GM12864 (cell line): ENCODE measurements around the gene FARSA.
"Not testable (repeated sequence)": the region's sequence is repeated elsewhere in the genome, so short reads cannot be mapped to it uniquely, and the experiment has no call there.

Experiments used
- DNase-seq: peaks from one replicate; pipeline ENCODE4 v3.0.0-alpha.2; 2011; ENCODE audit warnings: low read depth
- H3K4me3 ChIP-seq: 2 replicates; pipeline ENCODE4 v1.5.1; 2011; ENCODE audit warnings: mild to moderate bottlenecking, low read depth, low read length, control low read depth
- TF ChIP-seq, protein P1 (sequence below): IDR thresholded peaks from 2 replicates; pipeline ENCODE4 v1.5.1; 2011; ENCODE audit warnings: low read depth, mild to moderate bottlenecking, moderate library complexity, low read length, control low read depth, inconsistent platforms; ENCODE audit errors: missing control alignments

FARSA gene

DNA sequence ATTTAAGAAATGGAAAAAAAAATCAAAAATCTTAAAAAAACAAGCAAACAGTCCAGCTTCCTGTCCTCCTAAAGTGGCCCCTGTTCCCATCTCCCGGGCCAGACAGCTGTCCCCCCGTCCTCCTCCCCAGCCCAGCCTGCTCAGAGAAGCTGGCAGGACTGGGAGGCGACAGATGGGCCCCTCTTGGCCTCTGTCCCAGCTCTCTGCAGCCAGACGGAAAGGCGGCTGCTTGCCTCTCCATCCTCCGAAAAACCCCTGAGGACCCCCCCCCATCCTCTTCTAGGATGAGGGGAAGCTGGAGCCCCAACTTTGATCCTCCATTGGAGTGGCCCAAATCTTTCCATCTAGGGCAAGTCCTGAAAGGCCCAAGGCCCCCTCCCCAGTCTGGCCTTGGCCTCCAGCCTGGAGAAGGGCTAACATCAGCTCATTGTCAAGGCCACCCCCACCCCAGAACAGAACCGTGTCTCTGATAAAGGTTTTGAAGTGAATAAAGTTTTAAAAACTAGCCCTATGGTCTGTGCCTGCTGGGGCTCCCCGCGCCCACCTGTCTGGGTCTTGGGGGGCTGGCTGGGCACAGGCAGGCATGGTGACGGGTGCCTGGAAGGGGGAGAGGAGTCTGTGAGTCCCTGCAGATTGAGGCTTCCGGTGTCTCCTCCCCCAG, 19.8 kb upstream of the FARSA start:
- H3K4me3 ChIP-seq = no peak overlapping the region
- DNase-seq = no peak
- TF ChIP-seq, protein P1, sequence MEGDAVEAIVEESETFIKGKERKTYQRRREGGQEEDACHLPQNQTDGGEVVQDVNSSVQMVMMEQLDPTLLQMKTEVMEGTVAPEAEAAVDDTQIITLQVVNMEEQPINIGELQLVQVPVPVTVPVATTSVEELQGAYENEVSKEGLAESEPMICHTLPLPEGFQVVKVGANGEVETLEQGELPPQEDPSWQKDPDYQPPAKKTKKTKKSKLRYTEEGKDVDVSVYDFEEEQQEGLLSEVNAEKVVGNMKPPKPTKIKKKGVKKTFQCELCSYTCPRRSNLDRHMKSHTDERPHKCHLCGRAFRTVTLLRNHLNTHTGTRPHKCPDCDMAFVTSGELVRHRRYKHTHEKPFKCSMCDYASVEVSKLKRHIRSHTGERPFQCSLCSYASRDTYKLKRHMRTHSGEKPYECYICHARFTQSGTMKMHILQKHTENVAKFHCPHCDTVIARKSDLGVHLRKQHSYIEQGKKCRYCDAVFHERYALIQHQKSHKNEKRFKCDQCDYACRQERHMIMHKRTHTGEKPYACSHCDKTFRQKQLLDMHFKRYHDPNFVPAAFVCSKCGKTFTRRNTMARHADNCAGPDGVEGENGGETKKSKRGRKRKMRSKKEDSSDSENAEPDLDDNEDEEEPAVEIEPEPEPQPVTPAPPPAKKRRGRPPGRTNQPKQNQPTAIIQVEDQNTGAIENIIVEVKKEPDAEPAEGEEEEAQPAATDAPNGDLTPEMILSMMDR = no peak

- DNase-seq = no peak
- H3K4me3 ChIP-seq = no peak overlapping the region
- TF ChIP-seq, protein P1 = no peak
Measured at GRCh38 chr19:12952488-12953137, 19.1 kb upstream of the FARSA start.

- not testable (repeated sequence) for DNase-seq, H3K4me3 ChIP-seq
Measured at GRCh38 chr19:12952050-12952449, 18.5 kb upstream of the FARSA start.

GRCh38 chr19:12949363-12950283, 16.1 kb upstream of the FARSA start:
- no peak for DNase-seq
- TF ChIP-seq, protein P1 = no peak
- H3K4me3 ChIP-seq = no peak overlapping the region

DNA sequence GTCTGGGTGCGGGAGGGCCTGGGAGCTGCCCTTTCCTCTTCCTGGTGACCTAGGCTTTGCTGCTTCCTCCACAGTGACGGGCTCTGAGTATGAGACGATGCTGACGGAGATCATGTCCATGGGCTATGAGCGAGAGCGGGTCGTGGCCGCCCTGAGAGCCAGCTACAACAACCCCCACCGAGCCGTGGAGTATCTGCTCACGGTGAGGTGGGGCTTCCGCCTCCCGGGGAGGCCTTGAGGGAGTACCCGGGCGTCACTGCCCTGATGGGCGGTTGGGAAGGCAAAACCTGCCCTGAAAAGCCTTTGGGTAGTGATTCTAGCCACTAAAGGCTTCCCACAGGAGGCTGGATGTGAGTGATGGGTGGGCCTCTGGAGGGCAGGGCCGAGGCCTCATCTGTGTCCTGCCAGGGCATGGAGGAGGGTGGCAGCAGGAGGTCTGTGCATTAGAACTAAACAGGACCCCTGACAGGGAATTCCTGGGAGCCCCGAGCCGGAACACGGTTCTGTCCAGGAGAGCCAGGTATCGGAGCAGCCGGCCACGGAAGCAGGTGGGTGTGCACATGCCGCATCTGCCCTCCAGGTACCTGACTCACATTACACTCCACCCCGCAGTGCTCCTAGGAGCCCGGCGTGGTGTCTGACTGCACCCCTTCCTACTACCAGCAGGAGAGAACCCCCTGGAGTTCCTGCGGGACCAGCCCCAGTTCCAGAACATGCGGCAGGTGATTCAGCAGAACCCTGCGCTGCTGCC, 15.3 kb upstream of the FARSA start:
- H3K4me3 ChIP-seq = no peak overlapping the region
- TF ChIP-seq, protein P1 = no peak
- DNase-seq = no peak

DNA sequence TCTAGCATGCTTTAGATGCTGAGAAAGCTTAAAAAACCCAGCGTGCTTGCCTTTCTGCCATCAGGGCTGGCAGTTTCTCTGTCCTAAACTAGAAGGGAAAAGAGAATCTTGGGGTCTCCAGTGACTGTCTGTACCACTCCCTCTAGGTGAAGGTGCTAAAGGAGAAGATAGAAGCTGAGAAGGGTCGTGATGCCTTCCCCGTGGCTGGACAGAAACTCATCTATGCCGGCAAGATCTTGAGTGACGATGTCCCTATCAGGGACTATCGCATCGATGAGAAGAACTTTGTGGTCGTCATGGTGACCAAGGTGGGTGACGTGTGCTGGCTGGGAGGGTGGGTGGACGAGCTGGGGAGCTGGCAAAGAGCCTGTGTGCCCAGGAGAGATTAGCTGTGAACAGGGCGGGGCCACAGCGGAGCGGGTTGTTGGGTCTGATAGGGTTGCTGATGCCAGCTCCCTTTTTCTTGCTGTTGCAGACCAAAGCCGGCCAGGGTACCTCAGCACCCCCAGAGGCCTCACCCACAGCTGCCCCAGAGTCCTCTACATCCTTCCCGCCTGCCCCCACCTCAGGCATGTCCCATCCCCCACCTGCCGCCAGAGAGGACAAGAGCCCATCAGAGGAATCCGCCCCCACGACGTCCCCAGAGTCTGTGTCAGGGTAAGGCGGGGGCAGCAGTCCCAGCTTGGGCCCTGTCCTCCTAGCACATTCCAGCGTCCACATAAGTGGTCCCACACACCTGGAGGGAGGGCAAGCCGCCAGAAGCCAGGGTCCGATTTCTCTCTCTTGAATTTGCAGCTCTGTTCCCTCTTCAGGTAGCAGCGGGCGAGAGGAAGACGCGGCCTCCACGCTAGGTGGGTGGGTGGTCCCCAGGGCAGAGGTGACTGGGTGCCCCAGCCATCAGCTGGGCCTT, 14.4 kb upstream of the FARSA start:
- DNase-seq = no peak
- TF ChIP-seq, protein P1 = no peak
- no peak overlapping the region for H3K4me3 ChIP-seq
